Renal cortex interstitium (tissue), 11 donors: Measurements from ENCODE around the gene CTNS. TPM values are rescaled to one million over a fixed set of nuclear protein-coding genes. Genes with fewer than 3 reads are reported as not detected.
"Not testable (repeated sequence)": the region's sequence is repeated elsewhere in the genome, so short reads cannot be mapped to it uniquely, and the experiment has no call there.

ENCODE experiments used
- DNase-seq, 11 donors: peaks; one replicate each; pipeline ENCODE4 v3.0.0-alpha.2; 2013; ENCODE audit warnings: low read depth in 9 of 11, low spot score in 4 of 11; ENCODE audit errors: extremely low read depth in 1 of 11
- polyA plus RNA-seq, 3 donors: library from polyadenylated mRNA; unstranded; fragments of 120-200 nt; gene quantifications; one replicate each; pipeline ENCODE4 v1.2.1, GENCODE V29; 2013; ENCODE audit not compliant: insufficient read length in 3 of 3

The CTNS gene
- polyA plus RNA-seq, 3 donors = 18.7 to 27.2 (median 20.2) TPM

- peak in 2 of 11 donors; percentile 24 to 37 for DNase-seq
Measured at GRCh38 chr17:3695723-3696411, 59.3 kb downstream of the CTNS start, which contains the start of gene P2RX5. Gene P2RX5 (minus strand): TSS chr17:3696155. CDS start chr17:3696005, 150 bp downstream.

- no peak for DNase-seq
Measured at GRCh38 chr17:3697103-3697476, 60.5 kb downstream of the CTNS start.

GRCh38 chr17:3698139-3698538 lies 61.6 kb downstream of the CTNS start:
- no peak for DNase-seq

- DNase-seq = no peak
Measured at GRCh38 chr17:3699951-3700350, 63.4 kb downstream of the CTNS start.

GRCh38 chr17:3702041-3702539 lies 65.5 kb downstream of the CTNS start:
- DNase-seq = not testable (repeated sequence)

GRCh38 chr17:3704931-3705717 lies 68.6 kb downstream of the CTNS start:
- no peak for DNase-seq

- not testable (repeated sequence) for DNase-seq
Measured at GRCh38 chr17:3705718-3705984, 69.1 kb downstream of the CTNS start.

- no peak for DNase-seq
Measured at GRCh38 chr17:3708366-3708765, 71.8 kb downstream of the CTNS start.

- DNase-seq = no peak
Measured at GRCh38 chr17:3710951-3711383, 74.4 kb downstream of the CTNS start.

Other genes starting within 250 kb of the CTNS start
- under 1 TPM in 1 of 3 donors, not detected in 2; 0.07 TPM for gene OR1E1, start 238.3 kb upstream of the CTNS start, polyA plus RNA-seq
- gene OR3A3, start 225.4 kb upstream of the CTNS start, polyA plus RNA-seq = under 1 TPM; 0.06 to 0.11 (median 0.06) TPM
- gene OR1E2, start 202.9 kb upstream of the CTNS start, polyA plus RNA-seq = not detected
- gene SPATA22, start 164.9 kb upstream of the CTNS start, polyA plus RNA-seq = under 1 TPM; 0.36 to 0.65 (median 0.40) TPM
- gene ASPA, start 160.8 kb upstream of the CTNS start, polyA plus RNA-seq = 10 to 100 TPM; 20.8 to 31.7 (median 27.2) TPM
- 1 to 10 TPM in 2 of 3 donors, under 1 TPM in 1; 0.88 to 1.1 (median 1.1) TPM for gene TRPV3, start 78.9 kb upstream of the CTNS start, polyA plus RNA-seq
- gene TRPV1, start 27.3 kb upstream of the CTNS start, polyA plus RNA-seq = 10 to 100 TPM in 1 of 3 donors, 1 to 10 TPM in 2; 7.6 to 12.4 (median 9.0) TPM
- gene SHPK, start 510 bp upstream of the CTNS start, polyA plus RNA-seq = 10 to 100 TPM; 15.4 to 16.5 (median 15.7) TPM
- 100 to 1,000 TPM in 1 of 3 donors, 10 to 100 TPM in 2; 88.5 to 113 (median 90.6) TPM for gene TAX1BP3, start 31.8 kb downstream of the CTNS start, polyA plus RNA-seq
- 10 to 100 TPM; 21.0 to 35.3 (median 31.8) TPM for gene EMC6, start 32.1 kb downstream of the CTNS start, polyA plus RNA-seq
- gene P2RX5, start 59.4 kb downstream of the CTNS start, polyA plus RNA-seq = 1 to 10 TPM; 1.3 to 1.4 (median 1.3) TPM
- gene HASPIN, start 87.1 kb downstream of the CTNS start, polyA plus RNA-seq = 1 to 10 TPM; 2.7 to 4.9 (median 3.8) TPM
- gene ITGAE, start 164.4 kb downstream of the CTNS start, polyA plus RNA-seq = 10 to 100 TPM; 37.7 to 40.0 (median 37.8) TPM
- gene NCBP3, start 209.5 kb downstream of the CTNS start, polyA plus RNA-seq = 100 to 1,000 TPM in 1 of 3 donors, 10 to 100 TPM in 2; 83.1 to 122 (median 83.7) TPM